HCT116 (cell line): ENCODE data around the gene RBM20. TPM values are rescaled to one million over a fixed set of nuclear protein-coding genes. Genes with fewer than 3 reads are reported as not detected.

ENCODE experiments used
- ATAC-seq: fragments of 200-7000 bp; cut with Tn5 transposase; 2 replicates; pipeline ENCODE4 v1.9.1; 2020; ENCODE audit warnings: mild to moderate bottlenecking, moderate library complexity
- BruUV-seq: library from RNA; stranded (reverse); fragments of 400-500 nt; replicated peaks from 2 replicates; lab custom pipeline; 2021; lab: Mats Ljungman, UMichigan
- CTCF ChIA-PET: fragments of 300-600 bp; sonication (Branson Sonifier 250); formaldehyde crosslinking; loops from one replicate; lab custom pipeline; 2021; ENCODE audit warnings: antibody characterized with exemption; lab: Charles Lee
- POLR2A ChIA-PET: fragments of 300-600, 350-600 bp; sonication (Branson Sonifier 250); formaldehyde crosslinking; loops from one replicate; lab custom pipeline; 2021; ENCODE audit warnings: antibody characterized with exemption; lab: Charles Lee
- RAD21 ChIA-PET, 2 experiments: fragments of 300-600 bp; sonication (Branson Sonifier 250); formaldehyde crosslinking; loops; one replicate each; lab custom pipeline; 2023; ENCODE audit warnings: low total read pairs in 2 of 2; ENCODE audit not compliant: uncharacterized antibody in 2 of 2, unreplicated experiment in 2 of 2, low non-redundant PET in 1 of 2; lab: Charles Lee
- DNase-seq: peaks from one replicate; pipeline ENCODE4 v3.0.0-alpha.2; 2010; ENCODE audit warnings: low read depth, low spot score
- H2AFZ ChIP-seq: fragments of 200-600 bp; shearing (Covaris generic), sonication (generic); 2 replicates; pipeline ENCODE4 v1.6.1; 2017; ENCODE audit warnings: low read depth, mixed run types, mixed read lengths, antibody characterized with exemption, low read length; ENCODE audit not compliant: poor library complexity, severe bottlenecking
- H3K27ac ChIP-seq: 2 replicates; pipeline ENCODE4 v1.5.1; 2012; ENCODE audit warnings: low read depth, low read length
- H3K27me3 ChIP-seq: fragments of 200-600 bp; sonication (generic); 2 replicates; pipeline ENCODE4 v1.6.1; 2016; ENCODE audit warnings: mixed run types, low read length, mixed read lengths; ENCODE audit not compliant: insufficient read depth
- H3K36me3 ChIP-seq, 2 experiments: fragments of 200-500 bp in 1 of 2; fragments of 200-600 bp in 1 of 2; sonication (Bioruptor generic) in 1 of 2; sonication (generic) in 1 of 2; 2 replicates each; pipeline versions ENCODE4 v1.5.1 to v1.6.1; 2014 to 2016; ENCODE audit warnings: low read length in 2 of 2, inconsistent platforms in 1 of 2, mixed read lengths in 1 of 2, mixed run types in 1 of 2; ENCODE audit not compliant: insufficient read depth in 2 of 2, control insufficient read depth in 1 of 2
- H3K4me1 ChIP-seq, 2 experiments: fragments of 200-600 bp in 1 of 2; sonication (generic) in 1 of 2; 2 replicates each; pipeline versions ENCODE4 v1.5.1 to v1.6.1; 2012 to 2017; ENCODE audit warnings: low read length in 2 of 2, inconsistent platforms in 1 of 2, mild to moderate bottlenecking in 1 of 2, mixed read lengths in 1 of 2, mixed run types in 1 of 2, moderate library complexity in 1 of 2; ENCODE audit not compliant: insufficient read depth in 2 of 2, control insufficient read depth in 1 of 2
- H3K4me2 ChIP-seq: fragments of 200-600 bp; sonication (generic); 2 replicates; pipeline ENCODE4 v1.6.1; 2017; ENCODE audit warnings: mixed run types, low read length, mixed read lengths
- H3K4me3 ChIP-seq, 2 experiments: fragments of 200-600 bp in 1 of 2; sonication (generic) in 1 of 2; replicated peaks in 1 of 2; 2 replicates each; pipeline ENCODE4 v1.5.1; 2011 to 2016; ENCODE audit warnings: low read length in 2 of 2, control low read depth in 1 of 2, low read depth in 1 of 2, mild to moderate bottlenecking in 1 of 2, mixed read lengths in 1 of 2, mixed run types in 1 of 2
- H3K79me2 ChIP-seq: fragments of 200-600 bp; sonication (generic); 2 replicates; pipeline ENCODE4 v1.6.1; 2017; ENCODE audit warnings: mild to moderate bottlenecking, mixed run types, low read length, moderate library complexity, mixed read lengths; ENCODE audit not compliant: insufficient read depth
- H3K9ac ChIP-seq: fragments of 200-600 bp; sonication (generic); 2 replicates; pipeline ENCODE4 v1.6.1; 2016; ENCODE audit warnings: low read length, mixed read lengths
- H3K9me2 ChIP-seq: fragments of 200-600 bp; sonication (generic), shearing (Covaris generic); 2 replicates; pipeline ENCODE4 v1.6.1; 2017; ENCODE audit warnings: mixed run types, mild to moderate bottlenecking, moderate library complexity; ENCODE audit not compliant: insufficient read depth
- H3K9me3 ChIP-seq, 2 experiments: fragments of 200-500 bp in 1 of 2; fragments of 200-600 bp in 1 of 2; sonication (Bioruptor generic) in 1 of 2; sonication (generic) in 1 of 2; 2 replicates each; pipeline ENCODE4 v1.6.1; 2014 to 2017; ENCODE audit warnings: low read length in 2 of 2, mixed read lengths in 2 of 2, inconsistent platforms in 1 of 2, low read depth in 1 of 2, mild to moderate bottlenecking in 1 of 2, mixed run types in 1 of 2, moderate library complexity in 1 of 2; ENCODE audit not compliant: control insufficient read depth in 1 of 2, insufficient read depth in 1 of 2
- H4K20me1 ChIP-seq: fragments of 200-600 bp; sonication (generic), shearing (Covaris generic); 2 replicates; pipeline ENCODE4 v1.6.1; 2017; ENCODE audit warnings: mixed run types, mild to moderate bottlenecking, moderate library complexity; ENCODE audit not compliant: insufficient read depth
- CBX3 ChIP-seq: IDR thresholded peaks from 2 replicates; pipeline ENCODE4 v1.6.1; 2012; ENCODE audit warnings: low read depth
- CEBPB ChIP-seq: IDR thresholded peaks from 2 replicates; pipeline ENCODE4 v1.6.1; 2012; ENCODE audit warnings: low read depth
- EGR1 ChIP-seq: IDR thresholded peaks from 2 replicates; pipeline ENCODE4 v1.6.1; 2012; ENCODE audit warnings: low read depth
- JUND ChIP-seq: IDR thresholded peaks from 2 replicates; pipeline ENCODE4 v1.6.1; 2012
- SIN3A ChIP-seq: IDR thresholded peaks from 2 replicates; pipeline ENCODE4 v1.6.1; 2012; ENCODE audit warnings: low read depth
- ZFX ChIP-seq: fragments of 450-650 bp; IDR thresholded peaks from 2 replicates; pipeline ENCODE4 v1.6.1; 2017
- intact Hi-C: fragments of 100-400 bp; cut with micrococcal nuclease; formaldehyde crosslinking; loops from 2 replicates; pipeline ENCODE4 v1.10.0; 2022
- total RNA-seq: library from RNA; stranded (reverse); gene quantifications from one replicate; pipeline ENCODE4 v1.2.1, GENCODE V29; 2021; ENCODE audit not compliant: unreplicated experiment
- TF ChIP-seq, protein P1 (sequence below): IDR thresholded peaks from 2 replicates; pipeline ENCODE4 v1.6.1; 2011; ENCODE audit warnings: mild to moderate bottlenecking, low read length, moderate library complexity; ENCODE audit not compliant: insufficient replicate concordance; ENCODE audit errors: extremely low read depth
- TF ChIP-seq, protein P2 (sequence below): IDR thresholded peaks from 2 replicates; pipeline ENCODE4 v1.6.1; 2012; ENCODE audit warnings: low read depth

The RBM20 gene
- total RNA-seq, 1 experiment from 2014 or later: 2.0 TPM

DNA sequence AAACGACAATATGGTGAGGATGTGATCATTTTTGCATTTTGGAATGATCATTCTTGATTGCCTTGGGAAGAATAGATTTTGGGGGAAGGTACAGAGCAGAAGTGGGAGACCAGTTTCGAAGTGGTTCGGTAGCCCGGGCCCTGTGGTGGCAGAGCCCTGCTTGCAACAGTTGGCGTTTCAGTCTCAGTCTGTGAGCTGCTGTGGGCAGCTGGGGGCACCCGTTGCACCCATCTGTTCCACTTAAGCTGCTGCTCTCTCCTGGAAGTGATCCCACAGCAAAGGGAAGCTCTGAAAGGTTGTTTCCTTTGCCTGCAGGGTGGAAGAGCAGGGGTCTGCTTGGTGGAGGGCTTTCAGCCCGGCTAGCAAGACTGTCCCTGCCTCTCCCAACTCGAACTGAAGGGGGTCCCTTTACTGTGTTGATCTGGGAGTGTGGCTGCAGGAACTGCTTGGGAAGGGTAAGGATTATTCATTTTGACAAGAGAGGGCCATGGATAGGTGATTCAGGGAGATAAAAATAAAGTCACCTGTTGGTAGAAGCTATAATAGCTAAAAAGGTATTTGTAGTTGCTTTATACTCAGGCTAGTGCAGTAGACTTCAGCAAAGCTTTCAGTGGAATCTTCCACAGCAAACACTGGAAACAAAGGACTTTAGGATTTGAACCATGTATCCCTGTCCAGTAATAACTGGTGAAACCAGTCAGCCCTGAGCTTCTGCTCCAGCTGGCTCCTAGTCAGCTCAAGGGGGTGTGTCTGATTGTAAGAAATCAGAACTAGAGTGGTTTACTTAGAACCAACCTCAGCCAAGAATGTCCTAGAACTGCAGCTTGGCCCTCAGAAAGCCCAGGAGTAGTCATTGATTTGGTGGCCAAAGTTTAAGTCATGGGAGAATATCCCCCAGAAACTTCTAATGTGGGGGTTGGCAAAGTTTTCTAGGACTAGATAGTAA is 174.4 kb downstream of the RBM20 start:
- Histone ChIP-seq H3K4me2 (no peak overlapping the region), H3K9me3 (no peaks in the 10 kb centered on the region), H3K4me3 (no peak overlapping the region), H3K4me1 (no peaks in the 10 kb centered on the region), H4K20me1 (no peaks in the 10 kb centered on the region), H3K79me2 (no peaks in the 10 kb centered on the region), H3K9me2 (no peaks in the 10 kb centered on the region), H2AFZ (no peak overlapping the region), H3K9ac (no peak overlapping the region), H3K27ac (no peak overlapping the region), H3K36me3 (no peaks in the 10 kb centered on the region), H3K27me3 (no peaks in the 10 kb centered on the region)
- intact Hi-C loops: no loop called here
- ChIA-PET CTCF (no interaction called here), RAD21 (no interaction called here), POLR2A (no interaction called here)
- BruUV-seq: no TSS peak
- TF ChIP-seq EGR1 (no peak), CEBPB (no peak), SIN3A (no peak), CBX3 (no peak)
- DNase-seq (no peak), ATAC-seq (no peak)

DNA sequence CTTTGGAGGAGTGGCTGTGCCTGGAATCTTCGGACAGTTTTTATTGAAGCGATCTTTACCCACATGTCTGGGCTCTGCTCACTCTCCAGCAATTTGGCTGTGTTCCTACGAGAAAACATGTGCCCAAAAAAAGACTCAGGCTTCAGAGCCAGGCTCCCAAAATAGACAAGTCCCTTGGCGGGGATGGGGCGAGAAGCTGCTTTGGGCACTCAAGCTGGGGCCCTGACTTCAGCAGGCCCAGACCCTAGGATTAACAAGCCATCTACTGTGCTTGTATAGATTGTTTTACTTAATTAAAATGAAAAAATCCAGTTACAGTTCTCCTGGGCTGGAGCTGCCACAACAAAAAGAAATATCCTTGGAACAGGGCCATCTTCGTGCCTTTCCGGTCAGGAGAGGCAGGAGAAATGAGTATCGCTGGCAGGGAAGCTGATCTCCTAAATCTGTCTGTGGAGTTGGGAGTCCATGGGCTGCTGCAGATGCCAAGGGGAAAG is 176.2 kb downstream of the RBM20 start:
- Histone ChIP-seq H2AFZ (no peak overlapping the region), H3K4me3 (no peak overlapping the region), H3K36me3 (no peaks in the 10 kb centered on the region), H3K9me2 (no peaks in the 10 kb centered on the region), H3K27ac (no peak overlapping the region), H3K79me2 (no peaks in the 10 kb centered on the region), H4K20me1 (no peaks in the 10 kb centered on the region), H3K4me2 (no peak overlapping the region), H3K9me3 (no peaks in the 10 kb centered on the region), H3K27me3 (no peaks in the 10 kb centered on the region), H3K4me1 (no peaks in the 10 kb centered on the region), H3K9ac (no peak overlapping the region)
- POLR2A ChIA-PET: no interaction called here
- no TSS peak for BruUV-seq
- CTCF ChIA-PET: no interaction called here
- no peak for DNase-seq
- RAD21 ChIA-PET: no interaction called here
- intact Hi-C loops: no loop called here
- no peak for ATAC-seq
- TF ChIP-seq ZFX (no peak), EGR1 (no peak), JUND (no peak)
- TF ChIP-seq, protein P1, sequence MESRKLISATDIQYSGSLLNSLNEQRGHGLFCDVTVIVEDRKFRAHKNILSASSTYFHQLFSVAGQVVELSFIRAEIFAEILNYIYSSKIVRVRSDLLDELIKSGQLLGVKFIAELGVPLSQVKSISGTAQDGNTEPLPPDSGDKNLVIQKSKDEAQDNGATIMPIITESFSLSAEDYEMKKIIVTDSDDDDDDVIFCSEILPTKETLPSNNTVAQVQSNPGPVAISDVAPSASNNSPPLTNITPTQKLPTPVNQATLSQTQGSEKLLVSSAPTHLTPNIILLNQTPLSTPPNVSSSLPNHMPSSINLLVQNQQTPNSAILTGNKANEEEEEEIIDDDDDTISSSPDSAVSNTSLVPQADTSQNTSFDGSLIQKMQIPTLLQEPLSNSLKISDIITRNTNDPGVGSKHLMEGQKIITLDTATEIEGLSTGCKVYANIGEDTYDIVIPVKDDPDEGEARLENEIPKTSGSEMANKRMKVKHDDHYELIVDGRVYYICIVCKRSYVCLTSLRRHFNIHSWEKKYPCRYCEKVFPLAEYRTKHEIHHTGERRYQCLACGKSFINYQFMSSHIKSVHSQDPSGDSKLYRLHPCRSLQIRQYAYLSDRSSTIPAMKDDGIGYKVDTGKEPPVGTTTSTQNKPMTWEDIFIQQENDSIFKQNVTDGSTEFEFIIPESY: no peak
- TF ChIP-seq, protein P2, sequence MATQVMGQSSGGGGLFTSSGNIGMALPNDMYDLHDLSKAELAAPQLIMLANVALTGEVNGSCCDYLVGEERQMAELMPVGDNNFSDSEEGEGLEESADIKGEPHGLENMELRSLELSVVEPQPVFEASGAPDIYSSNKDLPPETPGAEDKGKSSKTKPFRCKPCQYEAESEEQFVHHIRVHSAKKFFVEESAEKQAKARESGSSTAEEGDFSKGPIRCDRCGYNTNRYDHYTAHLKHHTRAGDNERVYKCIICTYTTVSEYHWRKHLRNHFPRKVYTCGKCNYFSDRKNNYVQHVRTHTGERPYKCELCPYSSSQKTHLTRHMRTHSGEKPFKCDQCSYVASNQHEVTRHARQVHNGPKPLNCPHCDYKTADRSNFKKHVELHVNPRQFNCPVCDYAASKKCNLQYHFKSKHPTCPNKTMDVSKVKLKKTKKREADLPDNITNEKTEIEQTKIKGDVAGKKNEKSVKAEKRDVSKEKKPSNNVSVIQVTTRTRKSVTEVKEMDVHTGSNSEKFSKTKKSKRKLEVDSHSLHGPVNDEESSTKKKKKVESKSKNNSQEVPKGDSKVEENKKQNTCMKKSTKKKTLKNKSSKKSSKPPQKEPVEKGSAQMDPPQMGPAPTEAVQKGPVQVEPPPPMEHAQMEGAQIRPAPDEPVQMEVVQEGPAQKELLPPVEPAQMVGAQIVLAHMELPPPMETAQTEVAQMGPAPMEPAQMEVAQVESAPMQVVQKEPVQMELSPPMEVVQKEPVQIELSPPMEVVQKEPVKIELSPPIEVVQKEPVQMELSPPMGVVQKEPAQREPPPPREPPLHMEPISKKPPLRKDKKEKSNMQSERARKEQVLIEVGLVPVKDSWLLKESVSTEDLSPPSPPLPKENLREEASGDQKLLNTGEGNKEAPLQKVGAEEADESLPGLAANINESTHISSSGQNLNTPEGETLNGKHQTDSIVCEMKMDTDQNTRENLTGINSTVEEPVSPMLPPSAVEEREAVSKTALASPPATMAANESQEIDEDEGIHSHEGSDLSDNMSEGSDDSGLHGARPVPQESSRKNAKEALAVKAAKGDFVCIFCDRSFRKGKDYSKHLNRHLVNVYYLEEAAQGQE: no peak
